Osteoblast (primary cell): Measurements from ENCODE around the gene ING2. TPM values are rescaled to one million over a fixed set of nuclear protein-coding genes. Genes with fewer than 3 reads are reported as not detected.

Experiments used
- DNase-seq: peaks from one replicate; pipeline ENCODE4 v3.0.0; 2011; ENCODE audit warnings: low spot score, mixed read lengths; ENCODE audit not compliant: insufficient read length; ENCODE audit errors: missing footprints
- H2AFZ ChIP-seq: 2 replicates; pipeline ENCODE4 v1.6.0; 2011; ENCODE audit warnings: mild to moderate bottlenecking, low read length
- H3K27ac ChIP-seq: 2 replicates; pipeline ENCODE4 v1.5.1; 2011; ENCODE audit warnings: mild to moderate bottlenecking, low read depth, low read length, moderate library complexity
- H3K27me3 ChIP-seq: 2 replicates; pipeline ENCODE4 v1.6.0; 2012; ENCODE audit warnings: mild to moderate bottlenecking, control low read depth, inconsistent platforms, low read length, moderate library complexity; ENCODE audit not compliant: insufficient read depth
- H3K36me3 ChIP-seq: 2 replicates; pipeline ENCODE4 v1.5.1; 2011; ENCODE audit warnings: mild to moderate bottlenecking, low read length, control low read depth, moderate library complexity; ENCODE audit not compliant: insufficient read depth
- H3K4me1 ChIP-seq: 2 replicates; pipeline ENCODE4 v1.5.1; 2011; ENCODE audit warnings: mild to moderate bottlenecking, low read length, control low read depth, moderate library complexity; ENCODE audit not compliant: insufficient read depth
- H3K4me2 ChIP-seq: 2 replicates; pipeline ENCODE4 v1.6.0; 2011; ENCODE audit warnings: mild to moderate bottlenecking, low read length; ENCODE audit not compliant: insufficient read depth
- H3K4me3 ChIP-seq: fragments of 200-600 bp; sonication (generic); 3 replicates; pipeline ENCODE4 v1.5.1; 2012; ENCODE audit warnings: mild to moderate bottlenecking, low read length, inconsistent platforms; ENCODE audit not compliant: insufficient read depth
- H3K79me2 ChIP-seq: 2 replicates; pipeline ENCODE4 v1.6.0; 2012; ENCODE audit warnings: mild to moderate bottlenecking, low read length, control low read depth, inconsistent platforms; ENCODE audit not compliant: insufficient read depth
- H3K9me3 ChIP-seq: 2 replicates; pipeline ENCODE4 v1.5.1; 2011; ENCODE audit warnings: low read depth, low read length, control low read depth
- H4K20me1 ChIP-seq: 2 replicates; pipeline ENCODE4 v1.6.0; 2012; ENCODE audit warnings: mild to moderate bottlenecking, low read length, control low read depth; ENCODE audit not compliant: insufficient read depth
- CTCF ChIP-seq: IDR thresholded peaks from 2 replicates; pipeline ENCODE4 v1.5.1; 2011; ENCODE audit warnings: mild to moderate bottlenecking, low read depth, low read length, moderate library complexity; ENCODE audit errors: extremely low read depth
- total RNA-seq: library from RNA; depleted of rRNA; stranded (reverse); fragments of >200 nt; gene quantifications from 2 replicates; pipeline ENCODE4 v1.2.3, GENCODE V29; 2012

ING2 gene
- total RNA-seq, 1 donor: 6.2 TPM

GRCh38 chr4:183483997-183484396, 20.9 kb upstream of the ING2 start:
- Histone ChIP-seq H4K20me1 (no peaks in the 10 kb centered on the region), H3K79me2 (no peaks in the 10 kb centered on the region), H3K4me3 (no peak overlapping the region), H3K9me3 (no peaks in the 10 kb centered on the region), H3K27ac (no peak overlapping the region), H3K27me3 (no peaks in the 10 kb centered on the region), H3K4me1 (peaks cover 5% of the 10 kb centered on the region), H2AFZ (no peak overlapping the region), H3K36me3 (no peaks in the 10 kb centered on the region), H3K4me2 (no peak overlapping the region)
- no peak for DNase-seq
- no peak for TF ChIP-seq CTCF

GRCh38 chr4:183485411-183486160, 19.3 kb upstream of the ING2 start:
- peak overlapping the region; percentile 45 for H3K27ac ChIP-seq
- H3K4me3 ChIP-seq: no peak overlapping the region
- H2AFZ ChIP-seq: peak overlapping the region; percentile 56
- DNase-seq: no peak
- TF ChIP-seq CTCF: no peak
- peaks cover 5% of the 10 kb centered on the region for H3K4me1 ChIP-seq
- H4K20me1 ChIP-seq: no peaks in the 10 kb centered on the region
- H3K36me3 ChIP-seq: no peaks in the 10 kb centered on the region
- H3K4me2 ChIP-seq: peak overlapping the region; percentile 13
- no peaks in the 10 kb centered on the region for H3K27me3 ChIP-seq
- H3K9me3 ChIP-seq: no peaks in the 10 kb centered on the region
- H3K79me2 ChIP-seq: no peaks in the 10 kb centered on the region

GRCh38 chr4:183492791-183493222, 12.1 kb upstream of the ING2 start:
- no peak overlapping the region for H3K4me3 ChIP-seq
- H3K79me2 ChIP-seq: no peaks in the 10 kb centered on the region
- H2AFZ ChIP-seq: peak overlapping the region; percentile 28
- no peak overlapping the region for H3K4me2 ChIP-seq
- no peaks in the 10 kb centered on the region for H4K20me1 ChIP-seq
- H3K27me3 ChIP-seq: no peaks in the 10 kb centered on the region
- TF ChIP-seq CTCF: no peak
- H3K36me3 ChIP-seq: no peaks in the 10 kb centered on the region
- peak overlapping the region; percentile 16 for H3K27ac ChIP-seq
- DNase-seq: no peak
- H3K4me1 ChIP-seq: no peaks in the 10 kb centered on the region
- H3K9me3 ChIP-seq: no peaks in the 10 kb centered on the region

- Histone ChIP-seq H3K27me3 (no peaks in the 10 kb centered on the region), H3K9me3 (no peaks in the 10 kb centered on the region), H4K20me1 (no peaks in the 10 kb centered on the region), H3K36me3 (no peaks in the 10 kb centered on the region), H3K79me2 (no peaks in the 10 kb centered on the region), H3K4me2 (no peak overlapping the region), H3K4me1 (no peaks in the 10 kb centered on the region), H3K27ac (peak overlapping the region; percentile 16), H2AFZ (peak overlapping the region; percentile 28), H3K4me3 (no peak overlapping the region)
- TF ChIP-seq CTCF: no peak
- DNase-seq: no peak
Observed at GRCh38 chr4:183493246-183493645, 11.6 kb upstream of the ING2 start.
